K562 (cell line): ENCODE measurements around the gene RABIF. TPM values are rescaled to one million over a fixed set of nuclear protein-coding genes. Genes with fewer than 3 reads are reported as not detected.

Experiments
- CXXC5 ChIP-seq: fragments of 250-450 bp; sonication (Bioruptor Pico); IDR thresholded peaks from 2 replicates; pipeline ENCODE4 v1.8.0; 2022; ENCODE audit warnings: inconsistent platforms, mild to moderate bottlenecking, moderate library complexity
- ETV1 ChIP-seq: fragments of 450-650 bp; conservative IDR thresholded peaks from 2 replicates; pipeline ENCODE4 v1.6.1; 2016; ENCODE audit warnings: missing genetic modification characterization, control low read depth, low read depth, missing compliant biosample characterization
- FIP1L1 ChIP-seq: fragments of 200-400 bp; formaldehyde crosslinking; IDR thresholded peaks from 2 replicates; pipeline ENCODE4 v1.6.1; 2018; ENCODE audit warnings: mild to moderate bottlenecking, low read depth, low read length; ENCODE audit not compliant: poor library complexity, severe bottlenecking
- FOXK1 ChIP-seq: sonication (generic); formaldehyde crosslinking; IDR thresholded peaks from 2 replicates; pipeline ENCODE4 v1.8.0; 2022; ENCODE audit warnings: missing genetic modification reagents, mild to moderate bottlenecking, borderline replicate concordance
- MYNN ChIP-seq, 2 experiments: sonication (generic); formaldehyde crosslinking in 1 of 2; IDR thresholded peaks; 2 replicates each; pipeline versions ENCODE4 v1.5.0 to v1.6.1; 2016 to 2020; ENCODE audit warnings: antibody characterized with exemption in 1 of 2, missing genetic modification reagents in 1 of 2
- PCBP1 ChIP-seq: fragments of 200-400 bp; formaldehyde crosslinking; IDR thresholded peaks from 2 replicates; pipeline ENCODE4 v1.6.1; 2018; ENCODE audit warnings: mild to moderate bottlenecking, low read depth, low read length; ENCODE audit not compliant: poor library complexity, severe bottlenecking
- POLR3A ChIP-seq: IDR thresholded peaks from 2 replicates; pipeline ENCODE4 v1.6.1; 2011; ENCODE audit warnings: borderline replicate concordance, mild to moderate bottlenecking, moderate library complexity; ENCODE audit not compliant: insufficient read length, insufficient read depth; ENCODE audit errors: extremely low read depth
- RREB1 ChIP-seq: fragments of 250-450 bp; sonication (Bioruptor Pico); IDR thresholded peaks from 2 replicates; pipeline ENCODE4 v1.4.0; 2020
- XRCC4 ChIP-seq: IDR thresholded peaks from one replicate; pipeline ENCODE4 v1.6.1; 2011; ENCODE audit not compliant: insufficient read depth, insufficient read length; ENCODE audit errors: extremely low read depth
- YY1 ChIP-seq, 3 experiments: IDR thresholded peaks; 2 replicates each; pipeline ENCODE4 v1.6.1; 2011; ENCODE audit warnings: low read length in 2 of 3, mild to moderate bottlenecking in 2 of 3, moderate library complexity in 2 of 3, borderline replicate concordance in 1 of 3, control low read depth in 1 of 3, low read depth in 1 of 3; ENCODE audit not compliant: insufficient read depth in 3 of 3, insufficient replicate concordance in 2 of 3, control insufficient read depth in 1 of 3, insufficient read length in 1 of 3; ENCODE audit errors: extremely low read depth in 1 of 3
- polyA plus RNA-seq, 8 experiments: library from polyadenylated mRNA; depleted of rRNA in 4 of 8; stranded (reverse) in 5 of 8; unstranded in 3 of 8; fragments of >200 nt; fragmentation: Nextera tagmentation in 2 of 8; fragmentation: Illumina TruSeq in 1 of 8; extraction: Ambion mirVana in 2 of 8; extraction: Trizol in 1 of 8; gene quantifications; 2 replicates each; pipeline versions ENCODE4 v1.2.1 to v1.2.3, GENCODE V29; 2011 to 2014; ENCODE audit warnings: inconsistent platforms in 1 of 8, missing spikeins in 1 of 8
- total RNA-seq, 7 experiments: library from RNA; depleted of rRNA in 6 of 7; stranded (reverse); fragments of >200 nt in 6 of 7; fragmentation: Illumina TruSeq in 2 of 7; extraction: Trizol in 2 of 7; gene quantifications; 2 replicates each; pipeline versions ENCODE4 v1.2.1 to v1.2.3, GENCODE V29; 2011 to 2021; ENCODE audit warnings: low replicate concordance in 1 of 7
- TF ChIP-seq, protein P1 (sequence below): fragments of 450-650 bp; IDR thresholded peaks from 2 replicates; pipeline ENCODE4 v1.6.1; 2016; ENCODE audit warnings: missing biosample characterization, missing genetic modification characterization
- TF ChIP-seq, protein P2 (sequence below): fragments of 450-650 bp; conservative IDR thresholded peaks from 2 replicates; pipeline ENCODE4 v1.6.1; 2016; ENCODE audit warnings: missing genetic modification characterization, low read depth, mild to moderate bottlenecking, missing compliant biosample characterization, moderate library complexity

Gene RABIF
- total and polyA plus RNA-seq, 9 of the 15 experiments (the other 6 are each of a cell fraction or from before 2014, with no cell fraction given) = 7.4 to 20.1 (median 11.0) TPM

GRCh38 chr1:202848191-202848542 is 40.8 kb downstream of the RABIF start (continued):
- TF ChIP-seq RREB1 (CRISPR knock-in tag) (no peak), PCBP1 (no peak), YY1 (IDR thresholded peaks at IDR 0.05; ENCODE audit: borderline replicate concordance in 1 of 3, control insufficient read depth in 1 of 3, extremely low read depth in 1 of 3, insufficient read depth in 3 of 3, insufficient read length in 1 of 3, insufficient replicate concordance in 2 of 3, low read depth in 1 of 3, low read length in 2 of 3) (no peak), POLR3A (no peak), CXXC5 (no peak), FIP1L1 (no peak), XRCC4 (no peak), MYNN (IDR thresholded peaks at IDR 0.05) (no peak), MYNN (CRISPR knock-in tag; IDR thresholded peaks at IDR 0.05) (no peak), FOXK1 (CRISPR knock-in tag) (no peak), ETV1 (tag) (no peak)
- TF ChIP-seq, protein P1, sequence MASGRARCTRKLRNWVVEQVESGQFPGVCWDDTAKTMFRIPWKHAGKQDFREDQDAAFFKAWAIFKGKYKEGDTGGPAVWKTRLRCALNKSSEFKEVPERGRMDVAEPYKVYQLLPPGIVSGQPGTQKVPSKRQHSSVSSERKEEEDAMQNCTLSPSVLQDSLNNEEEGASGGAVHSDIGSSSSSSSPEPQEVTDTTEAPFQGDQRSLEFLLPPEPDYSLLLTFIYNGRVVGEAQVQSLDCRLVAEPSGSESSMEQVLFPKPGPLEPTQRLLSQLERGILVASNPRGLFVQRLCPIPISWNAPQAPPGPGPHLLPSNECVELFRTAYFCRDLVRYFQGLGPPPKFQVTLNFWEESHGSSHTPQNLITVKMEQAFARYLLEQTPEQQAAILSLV (tag) = no peak
- TF ChIP-seq, protein P2, sequence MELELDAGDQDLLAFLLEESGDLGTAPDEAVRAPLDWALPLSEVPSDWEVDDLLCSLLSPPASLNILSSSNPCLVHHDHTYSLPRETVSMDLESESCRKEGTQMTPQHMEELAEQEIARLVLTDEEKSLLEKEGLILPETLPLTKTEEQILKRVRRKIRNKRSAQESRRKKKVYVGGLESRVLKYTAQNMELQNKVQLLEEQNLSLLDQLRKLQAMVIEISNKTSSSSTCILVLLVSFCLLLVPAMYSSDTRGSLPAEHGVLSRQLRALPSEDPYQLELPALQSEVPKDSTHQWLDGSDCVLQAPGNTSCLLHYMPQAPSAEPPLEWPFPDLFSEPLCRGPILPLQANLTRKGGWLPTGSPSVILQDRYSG (tag) = no peak
